WTC11 (cell line): ENCODE data around the gene C4orf54. TPM values are rescaled to one million over a fixed set of nuclear protein-coding genes. Genes with fewer than 3 reads are reported as not detected.
A peak's percentile ranks its signal among the peaks of the same experiment; 100 is the strongest.

Experiments
- ATAC-seq: fragments of 200-7000 bp; cut with Tn5 transposase; 2 replicates; pipeline ENCODE4 v1.10.0; 2021; ENCODE audit warnings: mild to moderate bottlenecking, moderate library complexity
- CTCF ChIA-PET: fragments of 300-600 bp; sonication (Branson Sonifier 250); formaldehyde crosslinking; loops from one replicate; lab custom pipeline; 2021; ENCODE audit warnings: antibody characterized with exemption; lab: Charles Lee
- POLR2A ChIA-PET: fragments of 350-600 bp; sonication (Branson Sonifier 250); formaldehyde crosslinking; loops from one replicate; lab custom pipeline; 2021; ENCODE audit warnings: antibody characterized with exemption; lab: Charles Lee
- DNase-seq: peaks from one replicate; pipeline ENCODE4 v3.0.0; 2021; ENCODE audit warnings: low spot score
- H3K27ac Mint-ChIP-seq: 2 replicates; pipeline ENCODE4 v1.8.0; 2021; ENCODE audit warnings: mixed read lengths
- H3K27me3 Mint-ChIP-seq: 2 replicates; pipeline ENCODE4 v1.8.0; 2021; ENCODE audit warnings: low read depth, mild to moderate bottlenecking, moderate library complexity, mixed read lengths
- H3K36me3 Mint-ChIP-seq: 2 replicates; pipeline ENCODE4 v1.8.0; 2021; ENCODE audit warnings: mixed read lengths
- H3K4me1 Mint-ChIP-seq: 2 replicates; pipeline ENCODE4 v1.8.0; 2022; ENCODE audit warnings: mixed read lengths
- H3K4me3 Mint-ChIP-seq: 2 replicates; pipeline ENCODE4 v1.8.0; 2021; ENCODE audit warnings: mild to moderate bottlenecking, moderate library complexity, mixed read lengths
- H3K9me3 Mint-ChIP-seq: 2 replicates; pipeline ENCODE4 v1.8.0; 2021; ENCODE audit warnings: mixed read lengths
- ELF4 ChIP-seq: sonication (generic); formaldehyde crosslinking; IDR thresholded peaks from 2 replicates; pipeline ENCODE4 v1.8.1; 2022; ENCODE audit warnings: low read depth, mild to moderate bottlenecking, moderate library complexity, missing genetic modification reagents
- IRF2 ChIP-seq: sonication (generic); formaldehyde crosslinking; IDR thresholded peaks from 2 replicates; pipeline ENCODE4 v1.8.0; 2022; ENCODE audit warnings: low read depth, missing genetic modification reagents, borderline replicate concordance
- JUN ChIP-seq: sonication (generic); formaldehyde crosslinking; IDR thresholded peaks from 2 replicates; pipeline ENCODE4 v1.8.0; 2023; ENCODE audit warnings: mild to moderate bottlenecking, missing genetic modification reagents
- MYBL2 ChIP-seq: sonication (generic); formaldehyde crosslinking; IDR thresholded peaks from 2 replicates; pipeline ENCODE4 v1.8.1; 2023; ENCODE audit warnings: mild to moderate bottlenecking, moderate library complexity, missing genetic modification reagents
- NFE2L1 ChIP-seq: sonication (generic); formaldehyde crosslinking; IDR thresholded peaks from 2 replicates; pipeline ENCODE4 v1.8.1; 2023; ENCODE audit warnings: missing genetic modification reagents
- NFYB ChIP-seq: sonication (generic); formaldehyde crosslinking; conservative IDR thresholded peaks from 2 replicates; pipeline ENCODE4 v1.8.0; 2022; ENCODE audit warnings: low read depth, missing genetic modification reagents
- NR1H2 ChIP-seq: sonication (generic); formaldehyde crosslinking; IDR thresholded peaks from 2 replicates; pipeline ENCODE4 v1.9.0; 2021; ENCODE audit warnings: mild to moderate bottlenecking, moderate library complexity, missing genetic modification reagents
- SP1 ChIP-seq: sonication (generic); formaldehyde crosslinking; conservative IDR thresholded peaks from 2 replicates; pipeline ENCODE4 v1.8.1; 2022; ENCODE audit warnings: missing genetic modification reagents
- ZNF121 ChIP-seq: sonication (generic); formaldehyde crosslinking; IDR thresholded peaks from 2 replicates; pipeline ENCODE4 v1.8.0; 2023; ENCODE audit warnings: missing genetic modification reagents
- ZNF232 ChIP-seq: sonication (generic); formaldehyde crosslinking; IDR thresholded peaks from 2 replicates; pipeline ENCODE4 v1.8.0; 2022; ENCODE audit warnings: mild to moderate bottlenecking, missing genetic modification reagents
- ZNF671 ChIP-seq: fragments of 250-450 bp; sonication (Bioruptor Pico); IDR thresholded peaks from 2 replicates; pipeline ENCODE4 v1.8.0; 2021; ENCODE audit warnings: mild to moderate bottlenecking
- total RNA-seq: library from RNA; stranded (reverse); gene quantifications from 3 replicates; pipeline ENCODE4 v1.2.3, GENCODE V29; 2021
- TF ChIP-seq, protein P1 (sequence below): sonication (generic); formaldehyde crosslinking; conservative IDR thresholded peaks from 2 replicates; pipeline ENCODE4 v1.8.1; 2023; ENCODE audit warnings: mild to moderate bottlenecking, low read depth, missing genetic modification reagents, moderate library complexity
- TF ChIP-seq, protein P2 (sequence below): sonication (generic); formaldehyde crosslinking; IDR thresholded peaks from 2 replicates; pipeline ENCODE4 v1.8.0; 2022; ENCODE audit warnings: mild to moderate bottlenecking, missing genetic modification reagents
- TF ChIP-seq, protein P3 (sequence below): sonication (generic); formaldehyde crosslinking; IDR thresholded peaks from 2 replicates; pipeline ENCODE4 v1.8.0; 2023; ENCODE audit warnings: missing genetic modification reagents
- TF ChIP-seq, protein P4 (sequence below): sonication (generic); formaldehyde crosslinking; IDR thresholded peaks from 2 replicates; pipeline ENCODE4 v1.8.1; 2022; ENCODE audit warnings: mild to moderate bottlenecking, missing genetic modification reagents, moderate library complexity, borderline replicate concordance
- TF ChIP-seq, protein P5 (sequence below): sonication (generic); formaldehyde crosslinking; IDR thresholded peaks from 2 replicates; pipeline ENCODE4 v1.8.1; 2022; ENCODE audit warnings: missing genetic modification reagents, borderline replicate concordance
- TF ChIP-seq, protein P6 (sequence below): sonication (generic); formaldehyde crosslinking; IDR thresholded peaks from 2 replicates; pipeline ENCODE4 v1.8.1; 2023; ENCODE audit warnings: mild to moderate bottlenecking, missing genetic modification reagents
- TF ChIP-seq, protein P7 (sequence below): fragments of 250-450 bp; sonication (Bioruptor Pico); IDR thresholded peaks from 2 replicates; pipeline ENCODE4 v1.9.0; 2021; ENCODE audit warnings: mild to moderate bottlenecking
- TF ChIP-seq, protein P8 (sequence below): sonication (generic); formaldehyde crosslinking; IDR thresholded peaks from 2 replicates; pipeline ENCODE4 v1.8.0; 2022; ENCODE audit warnings: mild to moderate bottlenecking, missing genetic modification reagents

C4orf54 gene
- total RNA-seq, 1 experiment from 2014 or later = not detected

DNA sequence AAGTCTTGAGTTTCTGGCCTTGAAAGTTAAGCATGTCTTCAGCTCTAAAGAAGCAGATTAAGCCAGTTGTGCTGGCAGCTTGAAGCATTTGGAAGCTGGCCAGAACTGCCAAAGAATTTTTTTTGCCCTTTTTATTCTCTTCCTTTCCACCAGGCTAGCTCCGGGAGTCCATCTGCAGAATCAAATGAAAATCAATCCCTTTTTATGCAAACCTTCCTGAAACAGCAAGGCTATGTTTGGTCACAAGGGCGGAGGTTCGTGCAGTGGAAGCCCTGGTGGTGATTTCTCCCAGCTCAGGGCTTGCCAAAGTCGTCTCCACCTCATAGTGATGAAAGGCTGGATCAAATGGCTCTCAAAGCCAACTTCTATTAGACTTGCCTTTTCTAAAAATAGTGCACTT, 21.6 kb upstream of the C4orf54 start:
- peaks cover 5% of the 10 kb centered on the region for H3K4me1 Mint-ChIP-seq
- no peak for TF ChIP-seq SP1 (CRISPR knock-in tag)
- TF ChIP-seq IRF2 (CRISPR knock-in tag) = no peak
- TF ChIP-seq, protein P1, sequence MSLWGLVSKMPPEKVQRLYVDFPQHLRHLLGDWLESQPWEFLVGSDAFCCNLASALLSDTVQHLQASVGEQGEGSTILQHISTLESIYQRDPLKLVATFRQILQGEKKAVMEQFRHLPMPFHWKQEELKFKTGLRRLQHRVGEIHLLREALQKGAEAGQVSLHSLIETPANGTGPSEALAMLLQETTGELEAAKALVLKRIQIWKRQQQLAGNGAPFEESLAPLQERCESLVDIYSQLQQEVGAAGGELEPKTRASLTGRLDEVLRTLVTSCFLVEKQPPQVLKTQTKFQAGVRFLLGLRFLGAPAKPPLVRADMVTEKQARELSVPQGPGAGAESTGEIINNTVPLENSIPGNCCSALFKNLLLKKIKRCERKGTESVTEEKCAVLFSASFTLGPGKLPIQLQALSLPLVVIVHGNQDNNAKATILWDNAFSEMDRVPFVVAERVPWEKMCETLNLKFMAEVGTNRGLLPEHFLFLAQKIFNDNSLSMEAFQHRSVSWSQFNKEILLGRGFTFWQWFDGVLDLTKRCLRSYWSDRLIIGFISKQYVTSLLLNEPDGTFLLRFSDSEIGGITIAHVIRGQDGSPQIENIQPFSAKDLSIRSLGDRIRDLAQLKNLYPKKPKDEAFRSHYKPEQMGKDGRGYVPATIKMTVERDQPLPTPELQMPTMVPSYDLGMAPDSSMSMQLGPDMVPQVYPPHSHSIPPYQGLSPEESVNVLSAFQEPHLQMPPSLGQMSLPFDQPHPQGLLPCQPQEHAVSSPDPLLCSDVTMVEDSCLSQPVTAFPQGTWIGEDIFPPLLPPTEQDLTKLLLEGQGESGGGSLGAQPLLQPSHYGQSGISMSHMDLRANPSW (CRISPR knock-in tag) = no peak
- TF ChIP-seq ZNF232 (CRISPR knock-in tag) = no peak
- TF ChIP-seq, protein P2, sequence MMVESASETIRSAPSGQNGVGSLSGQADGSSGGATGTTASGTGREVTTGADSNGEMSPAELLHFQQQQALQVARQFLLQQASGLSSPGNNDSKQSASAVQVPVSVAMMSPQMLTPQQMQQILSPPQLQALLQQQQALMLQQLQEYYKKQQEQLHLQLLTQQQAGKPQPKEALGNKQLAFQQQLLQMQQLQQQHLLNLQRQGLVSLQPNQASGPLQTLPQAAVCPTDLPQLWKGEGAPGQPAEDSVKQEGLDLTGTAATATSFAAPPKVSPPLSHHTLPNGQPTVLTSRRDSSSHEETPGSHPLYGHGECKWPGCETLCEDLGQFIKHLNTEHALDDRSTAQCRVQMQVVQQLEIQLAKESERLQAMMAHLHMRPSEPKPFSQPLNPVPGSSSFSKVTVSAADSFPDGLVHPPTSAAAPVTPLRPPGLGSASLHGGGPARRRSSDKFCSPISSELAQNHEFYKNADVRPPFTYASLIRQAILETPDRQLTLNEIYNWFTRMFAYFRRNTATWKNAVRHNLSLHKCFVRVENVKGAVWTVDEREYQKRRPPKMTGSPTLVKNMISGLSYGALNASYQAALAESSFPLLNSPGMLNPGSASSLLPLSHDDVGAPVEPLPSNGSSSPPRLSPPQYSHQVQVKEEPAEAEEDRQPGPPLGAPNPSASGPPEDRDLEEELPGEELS (CRISPR knock-in tag) = no peak
- no peak for TF ChIP-seq MYBL2
- TF ChIP-seq NFE2L1 (CRISPR knock-in tag) = no peak
- TF ChIP-seq NFYB (CRISPR knock-in tag) = no peak
- no peak for TF ChIP-seq ZNF121 (CRISPR knock-in tag)
- TF ChIP-seq, protein P3, sequence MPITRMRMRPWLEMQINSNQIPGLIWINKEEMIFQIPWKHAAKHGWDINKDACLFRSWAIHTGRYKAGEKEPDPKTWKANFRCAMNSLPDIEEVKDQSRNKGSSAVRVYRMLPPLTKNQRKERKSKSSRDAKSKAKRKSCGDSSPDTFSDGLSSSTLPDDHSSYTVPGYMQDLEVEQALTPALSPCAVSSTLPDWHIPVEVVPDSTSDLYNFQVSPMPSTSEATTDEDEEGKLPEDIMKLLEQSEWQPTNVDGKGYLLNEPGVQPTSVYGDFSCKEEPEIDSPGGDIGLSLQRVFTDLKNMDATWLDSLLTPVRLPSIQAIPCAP (CRISPR knock-in tag) = no peak
- no peak for TF ChIP-seq ELF4 (CRISPR knock-in tag)
- TF ChIP-seq, protein P4, sequence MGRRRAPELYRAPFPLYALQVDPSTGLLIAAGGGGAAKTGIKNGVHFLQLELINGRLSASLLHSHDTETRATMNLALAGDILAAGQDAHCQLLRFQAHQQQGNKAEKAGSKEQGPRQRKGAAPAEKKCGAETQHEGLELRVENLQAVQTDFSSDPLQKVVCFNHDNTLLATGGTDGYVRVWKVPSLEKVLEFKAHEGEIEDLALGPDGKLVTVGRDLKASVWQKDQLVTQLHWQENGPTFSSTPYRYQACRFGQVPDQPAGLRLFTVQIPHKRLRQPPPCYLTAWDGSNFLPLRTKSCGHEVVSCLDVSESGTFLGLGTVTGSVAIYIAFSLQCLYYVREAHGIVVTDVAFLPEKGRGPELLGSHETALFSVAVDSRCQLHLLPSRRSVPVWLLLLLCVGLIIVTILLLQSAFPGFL (CRISPR knock-in tag) = no peak
- TF ChIP-seq, protein P5, sequence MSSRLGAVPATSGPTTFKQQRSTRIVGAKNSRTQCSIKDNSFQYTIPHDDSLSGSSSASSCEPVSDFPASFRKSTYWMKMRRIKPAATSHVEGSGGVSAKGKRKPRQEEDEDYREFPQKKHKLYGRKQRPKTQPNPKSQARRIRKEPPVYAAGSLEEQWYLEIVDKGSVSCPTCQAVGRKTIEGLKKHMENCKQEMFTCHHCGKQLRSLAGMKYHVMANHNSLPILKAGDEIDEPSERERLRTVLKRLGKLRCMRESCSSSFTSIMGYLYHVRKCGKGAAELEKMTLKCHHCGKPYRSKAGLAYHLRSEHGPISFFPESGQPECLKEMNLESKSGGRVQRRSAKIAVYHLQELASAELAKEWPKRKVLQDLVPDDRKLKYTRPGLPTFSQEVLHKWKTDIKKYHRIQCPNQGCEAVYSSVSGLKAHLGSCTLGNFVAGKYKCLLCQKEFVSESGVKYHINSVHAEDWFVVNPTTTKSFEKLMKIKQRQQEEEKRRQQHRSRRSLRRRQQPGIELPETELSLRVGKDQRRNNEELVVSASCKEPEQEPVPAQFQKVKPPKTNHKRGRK (CRISPR knock-in tag) = no peak
- TF ChIP-seq, protein P6, sequence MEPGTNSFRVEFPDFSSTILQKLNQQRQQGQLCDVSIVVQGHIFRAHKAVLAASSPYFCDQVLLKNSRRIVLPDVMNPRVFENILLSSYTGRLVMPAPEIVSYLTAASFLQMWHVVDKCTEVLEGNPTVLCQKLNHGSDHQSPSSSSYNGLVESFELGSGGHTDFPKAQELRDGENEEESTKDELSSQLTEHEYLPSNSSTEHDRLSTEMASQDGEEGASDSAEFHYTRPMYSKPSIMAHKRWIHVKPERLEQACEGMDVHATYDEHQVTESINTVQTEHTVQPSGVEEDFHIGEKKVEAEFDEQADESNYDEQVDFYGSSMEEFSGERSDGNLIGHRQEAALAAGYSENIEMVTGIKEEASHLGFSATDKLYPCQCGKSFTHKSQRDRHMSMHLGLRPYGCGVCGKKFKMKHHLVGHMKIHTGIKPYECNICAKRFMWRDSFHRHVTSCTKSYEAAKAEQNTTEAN (CRISPR knock-in tag) = no peak
- TF ChIP-seq, protein P7, sequence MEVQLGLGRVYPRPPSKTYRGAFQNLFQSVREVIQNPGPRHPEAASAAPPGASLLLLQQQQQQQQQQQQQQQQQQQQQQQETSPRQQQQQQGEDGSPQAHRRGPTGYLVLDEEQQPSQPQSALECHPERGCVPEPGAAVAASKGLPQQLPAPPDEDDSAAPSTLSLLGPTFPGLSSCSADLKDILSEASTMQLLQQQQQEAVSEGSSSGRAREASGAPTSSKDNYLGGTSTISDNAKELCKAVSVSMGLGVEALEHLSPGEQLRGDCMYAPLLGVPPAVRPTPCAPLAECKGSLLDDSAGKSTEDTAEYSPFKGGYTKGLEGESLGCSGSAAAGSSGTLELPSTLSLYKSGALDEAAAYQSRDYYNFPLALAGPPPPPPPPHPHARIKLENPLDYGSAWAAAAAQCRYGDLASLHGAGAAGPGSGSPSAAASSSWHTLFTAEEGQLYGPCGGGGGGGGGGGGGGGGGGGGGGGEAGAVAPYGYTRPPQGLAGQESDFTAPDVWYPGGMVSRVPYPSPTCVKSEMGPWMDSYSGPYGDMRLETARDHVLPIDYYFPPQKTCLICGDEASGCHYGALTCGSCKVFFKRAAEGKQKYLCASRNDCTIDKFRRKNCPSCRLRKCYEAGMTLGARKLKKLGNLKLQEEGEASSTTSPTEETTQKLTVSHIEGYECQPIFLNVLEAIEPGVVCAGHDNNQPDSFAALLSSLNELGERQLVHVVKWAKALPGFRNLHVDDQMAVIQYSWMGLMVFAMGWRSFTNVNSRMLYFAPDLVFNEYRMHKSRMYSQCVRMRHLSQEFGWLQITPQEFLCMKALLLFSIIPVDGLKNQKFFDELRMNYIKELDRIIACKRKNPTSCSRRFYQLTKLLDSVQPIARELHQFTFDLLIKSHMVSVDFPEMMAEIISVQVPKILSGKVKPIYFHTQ (CRISPR knock-in tag) = no peak
- no peak for TF ChIP-seq ZNF671 (CRISPR knock-in tag)
- TF ChIP-seq JUN (CRISPR knock-in tag) = no peak
- TF ChIP-seq, protein P8, sequence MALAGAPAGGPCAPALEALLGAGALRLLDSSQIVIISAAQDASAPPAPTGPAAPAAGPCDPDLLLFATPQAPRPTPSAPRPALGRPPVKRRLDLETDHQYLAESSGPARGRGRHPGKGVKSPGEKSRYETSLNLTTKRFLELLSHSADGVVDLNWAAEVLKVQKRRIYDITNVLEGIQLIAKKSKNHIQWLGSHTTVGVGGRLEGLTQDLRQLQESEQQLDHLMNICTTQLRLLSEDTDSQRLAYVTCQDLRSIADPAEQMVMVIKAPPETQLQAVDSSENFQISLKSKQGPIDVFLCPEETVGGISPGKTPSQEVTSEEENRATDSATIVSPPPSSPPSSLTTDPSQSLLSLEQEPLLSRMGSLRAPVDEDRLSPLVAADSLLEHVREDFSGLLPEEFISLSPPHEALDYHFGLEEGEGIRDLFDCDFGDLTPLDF (CRISPR knock-in tag) = no peak
- no peak for TF ChIP-seq NR1H2 (CRISPR knock-in tag)
- H3K27ac Mint-ChIP-seq = peak overlapping the region; percentile 62; the same call in 1 of the 2 replicates
- DNase-seq (no peak), ATAC-seq (peak; percentile 65)
- H3K36me3 Mint-ChIP-seq = peaks cover 5% of the 10 kb centered on the region; the same call in 1 of the 2 replicates
- H3K4me3 Mint-ChIP-seq = no peak overlapping the region
- POLR2A ChIA-PET = interaction anchor here (1.1 kb wide), 1 partner anchor 37 kb away, joined by 3 read pairs; no protein-coding TSS in a partner anchor
- CTCF ChIA-PET = interaction anchor here (0.7 to 0.8 kb wide), 2 partner anchors 127 to 129 kb away, joined by 3 read pairs; no protein-coding TSS in a partner anchor
- H3K27me3 Mint-ChIP-seq = no peaks in the 10 kb centered on the region
- peaks cover 17% of the 10 kb centered on the region for H3K9me3 Mint-ChIP-seq
